MM.1S (cell line): Measurements from ENCODE around the gene HERC2.

ENCODE experiments used
- DNase-seq: peaks from one replicate; pipeline ENCODE4 v3.0.0-alpha.2; 2015
- H2AFZ ChIP-seq: fragments of 300-600 bp; sonication (generic); 2 replicates; pipeline ENCODE4 v1.6.0; 2016; ENCODE audit warnings: antibody characterized with exemption, low read length
- H3F3A ChIP-seq: fragments of 300-600 bp; sonication (generic); 2 replicates; pipeline ENCODE4 v1.6.1; 2016; ENCODE audit warnings: mild to moderate bottlenecking, antibody characterized with exemption, low read length, moderate library complexity, mixed read lengths; ENCODE audit not compliant: insufficient read depth
- H3K27ac ChIP-seq: fragments of 300-600 bp; sonication (generic); 2 replicates; pipeline ENCODE4 v1.5.1; 2016; ENCODE audit warnings: mild to moderate bottlenecking, low read length
- H3K27me3 ChIP-seq: fragments of 300-600 bp; sonication (generic); replicated peaks from 2 replicates; pipeline ENCODE4 v1.6.0; 2016; ENCODE audit warnings: low read length; ENCODE audit not compliant: insufficient read depth
- H3K36me3 ChIP-seq: fragments of 300-600 bp; sonication (generic); replicated peaks from 2 replicates; pipeline ENCODE4 v1.6.1; 2016; ENCODE audit warnings: mild to moderate bottlenecking, low read length, mixed read lengths; ENCODE audit not compliant: insufficient read depth
- H3K4me1 ChIP-seq: fragments of 300-600 bp; sonication (generic); 2 replicates; pipeline ENCODE4 v1.6.1; 2016; ENCODE audit warnings: low read length, mixed read lengths
- H3K4me2 ChIP-seq: fragments of 300-600 bp; sonication (generic); 2 replicates; pipeline ENCODE4 v1.6.0; 2016; ENCODE audit warnings: low read depth, low read length
- H3K4me3 ChIP-seq: fragments of 300-600 bp; sonication (generic); 2 replicates; pipeline ENCODE4 v1.5.1; 2016; ENCODE audit warnings: low read length, mixed read lengths
- H3K79me2 ChIP-seq: fragments of 300-600 bp; sonication (generic); 2 replicates; pipeline ENCODE4 v1.6.1; 2016; ENCODE audit warnings: mixed run types, low read length, mixed read lengths
- H3K9ac ChIP-seq: fragments of 300-600 bp; sonication (generic); 2 replicates; pipeline ENCODE4 v1.6.1; 2016; ENCODE audit warnings: low read length, mixed read lengths
- H3K9me2 ChIP-seq: fragments of 300-600 bp; sonication (generic); replicated peaks from 2 replicates; pipeline ENCODE4 v1.6.1; 2016; ENCODE audit warnings: mild to moderate bottlenecking, low read length, mixed read lengths; ENCODE audit not compliant: insufficient read depth
- H3K9me3 ChIP-seq: fragments of 300-600 bp; sonication (generic); replicated peaks from 2 replicates; pipeline ENCODE4 v1.6.1; 2016; ENCODE audit warnings: mild to moderate bottlenecking, low read length, mixed read lengths; ENCODE audit not compliant: insufficient read depth
- H4K20me1 ChIP-seq: fragments of 300-600 bp; sonication (generic); 2 replicates; pipeline ENCODE4 v1.6.1; 2016; ENCODE audit warnings: mild to moderate bottlenecking, low read length, moderate library complexity, mixed read lengths; ENCODE audit not compliant: insufficient read depth
- CTCF ChIP-seq: fragments of 300-600 bp; sonication (generic); IDR thresholded peaks from 2 replicates; pipeline ENCODE4 v1.5.1; 2016; ENCODE audit warnings: antibody characterized with exemption, low read length, mixed read lengths
- EZH2 ChIP-seq: fragments of 300-600 bp; sonication (generic); optimal IDR thresholded peaks from 2 replicates; pipeline ENCODE3; 2017; ENCODE audit warnings: low read depth, mild to moderate bottlenecking, antibody characterized with exemption, low read length, mixed read lengths
- EZH2phosphoT487 ChIP-seq: fragments of 300-600 bp; sonication (generic); IDR thresholded peaks from 2 replicates; pipeline ENCODE4 v1.6.1; 2018; ENCODE audit warnings: antibody characterized with exemption, low read length

HERC2 gene

GRCh38 chr15:28096411-28096669, 225.6 kb downstream of the HERC2 start:
- H3K9me2 ChIP-seq, result no peaks in the 10 kb centered on the region
- peak overlapping the region; percentile 52 for H3K4me3 ChIP-seq
- H3K4me1 ChIP-seq, result no peaks in the 10 kb centered on the region
- no peaks in the 10 kb centered on the region for H3F3A ChIP-seq
- H3K9me3 ChIP-seq, result no peaks in the 10 kb centered on the region
- no peaks in the 10 kb centered on the region for H3K36me3 ChIP-seq
- no peak overlapping the region for H3K27ac ChIP-seq
- H3K27me3 ChIP-seq, result peaks cover 9% of the 10 kb centered on the region; the same call in 1 of the 2 replicates
- no peak for TF ChIP-seq EZH2
- TF ChIP-seq CTCF, result no peak
- TF ChIP-seq EZH2phosphoT487, result no peak
- no peaks in the 10 kb centered on the region for H3K79me2 ChIP-seq
- no peaks in the 10 kb centered on the region for H4K20me1 ChIP-seq
- DNase-seq, result no peak
- peak overlapping the region; percentile 84 for H3K4me2 ChIP-seq
- H3K9ac ChIP-seq, result no peak overlapping the region
- peak overlapping the region; percentile 59 for H2AFZ ChIP-seq

GRCh38 chr15:28094732-28095521, 227.1 kb downstream of the HERC2 start:
- Histone ChIP-seq H2AFZ (peak overlapping the region; percentile 42), H3K27me3 (peaks cover 9% of the 10 kb centered on the region; the same call in 1 of the 2 replicates), H3K4me3 (peak overlapping the region; percentile 52), H3K36me3 (no peaks in the 10 kb centered on the region), H3K9ac (no peak overlapping the region), H4K20me1 (no peaks in the 10 kb centered on the region), H3K4me2 (peak overlapping the region; percentile 84), H3K4me1 (no peaks in the 10 kb centered on the region), H3K9me2 (no peaks in the 10 kb centered on the region), H3K9me3 (no peaks in the 10 kb centered on the region), H3F3A (no peaks in the 10 kb centered on the region), H3K79me2 (no peaks in the 10 kb centered on the region), H3K27ac (no peak overlapping the region)
- no peak for DNase-seq
- no peak for TF ChIP-seq EZH2phosphoT487
- no peak for TF ChIP-seq EZH2
- no peak for TF ChIP-seq CTCF

GRCh38 chr15:28093752-28094535, 228.0 kb downstream of the HERC2 start:
- H3K4me3 ChIP-seq, result no peak overlapping the region
- no peaks in the 10 kb centered on the region for H3K4me1 ChIP-seq
- no peaks in the 10 kb centered on the region for H3K36me3 ChIP-seq
- H3K79me2 ChIP-seq, result no peaks in the 10 kb centered on the region
- no peak for DNase-seq
- no peak overlapping the region for H3K4me2 ChIP-seq
- no peaks in the 10 kb centered on the region for H3K9me2 ChIP-seq
- H3K27me3 ChIP-seq, result peaks cover 9% of the 10 kb centered on the region; the same call in 1 of the 2 replicates
- H3F3A ChIP-seq, result no peaks in the 10 kb centered on the region
- H3K9ac ChIP-seq, result no peak overlapping the region
- H3K27ac ChIP-seq, result no peak overlapping the region
- no peaks in the 10 kb centered on the region for H3K9me3 ChIP-seq
- H4K20me1 ChIP-seq, result no peaks in the 10 kb centered on the region
- no peak overlapping the region for H2AFZ ChIP-seq
- TF ChIP-seq EZH2 (no peak), EZH2phosphoT487 (no peak), CTCF (no peak)
